ENCODE data around the gene HS6ST1. TPM values are rescaled to one million over a fixed set of nuclear protein-coding genes. Genes with fewer than 3 reads are reported as not detected.

The HS6ST1 gene
- total RNA-seq, 1 donor from 2014 or later: 33.1 TPM

- Mint-ChIP-seq H3K27me3 (ENCODE audit: low read depth) (no peaks in the 10 kb centered on the region), H3K4me3 (ENCODE audit: unreplicated experiment) (no peak overlapping the region), H3K4me1 (ENCODE audit: low read depth) (peaks cover 60% of the 10 kb centered on the region), H3K9me3 (ENCODE audit: low read depth) (no peaks in the 10 kb centered on the region), H3K36me3 (ENCODE audit: low read depth) (peaks cover 2% of the 10 kb centered on the region), H3K27ac (ENCODE audit: unreplicated experiment) (no peak overlapping the region)
- DNase-seq (ENCODE audit: low spot score): peak; percentile 73
- TF ChIP-seq, protein P1, sequence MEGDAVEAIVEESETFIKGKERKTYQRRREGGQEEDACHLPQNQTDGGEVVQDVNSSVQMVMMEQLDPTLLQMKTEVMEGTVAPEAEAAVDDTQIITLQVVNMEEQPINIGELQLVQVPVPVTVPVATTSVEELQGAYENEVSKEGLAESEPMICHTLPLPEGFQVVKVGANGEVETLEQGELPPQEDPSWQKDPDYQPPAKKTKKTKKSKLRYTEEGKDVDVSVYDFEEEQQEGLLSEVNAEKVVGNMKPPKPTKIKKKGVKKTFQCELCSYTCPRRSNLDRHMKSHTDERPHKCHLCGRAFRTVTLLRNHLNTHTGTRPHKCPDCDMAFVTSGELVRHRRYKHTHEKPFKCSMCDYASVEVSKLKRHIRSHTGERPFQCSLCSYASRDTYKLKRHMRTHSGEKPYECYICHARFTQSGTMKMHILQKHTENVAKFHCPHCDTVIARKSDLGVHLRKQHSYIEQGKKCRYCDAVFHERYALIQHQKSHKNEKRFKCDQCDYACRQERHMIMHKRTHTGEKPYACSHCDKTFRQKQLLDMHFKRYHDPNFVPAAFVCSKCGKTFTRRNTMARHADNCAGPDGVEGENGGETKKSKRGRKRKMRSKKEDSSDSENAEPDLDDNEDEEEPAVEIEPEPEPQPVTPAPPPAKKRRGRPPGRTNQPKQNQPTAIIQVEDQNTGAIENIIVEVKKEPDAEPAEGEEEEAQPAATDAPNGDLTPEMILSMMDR (IDR thresholded peaks at IDR 0.05): no peak
Measured at GRCh38 chr2:128306931-128307460, 11.7 kb downstream of the HS6ST1 start.

DNA sequence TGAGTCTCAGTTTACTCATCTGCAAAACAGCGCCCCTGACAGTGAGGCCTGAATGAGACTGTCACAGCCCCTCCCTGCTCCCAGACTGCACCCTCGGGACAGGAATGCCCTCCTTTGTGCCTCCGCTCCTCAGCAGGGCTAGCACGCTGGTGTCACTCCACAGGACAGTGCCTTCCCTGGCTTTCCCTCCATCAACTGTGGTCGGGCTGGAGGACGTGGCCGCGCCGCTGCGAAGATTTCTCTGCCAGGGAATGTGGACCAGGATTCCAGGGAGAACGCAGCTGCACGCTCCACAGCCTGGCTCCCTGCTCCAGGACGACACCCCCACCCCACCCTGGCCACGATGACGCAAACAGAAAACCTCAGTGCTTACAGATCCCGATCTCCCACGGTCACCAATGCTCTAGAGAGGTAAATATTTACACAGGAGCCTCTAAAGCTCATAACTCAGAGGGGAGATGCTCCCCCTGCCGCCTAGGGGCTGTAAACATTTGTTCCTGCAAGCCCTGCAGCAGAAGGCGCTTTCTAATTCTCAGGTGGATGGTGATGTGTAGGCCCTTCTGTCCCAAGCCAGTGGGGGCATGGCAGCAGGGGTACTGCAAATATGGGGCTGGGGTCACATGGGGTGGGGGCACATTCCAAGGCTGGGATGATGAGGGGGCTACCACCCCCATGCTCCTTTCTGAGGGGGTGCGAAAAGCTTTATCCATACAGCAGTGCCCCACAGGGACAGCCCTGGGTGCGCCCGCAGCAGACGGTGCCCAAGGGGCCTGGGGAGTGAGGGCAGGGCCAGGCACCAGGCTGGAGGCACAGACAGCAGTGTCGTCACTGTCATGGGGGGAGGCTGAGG, 12.4 kb downstream of the HS6ST1 start:
- TF ChIP-seq, protein P1 (IDR thresholded peaks at IDR 0.05): peak; percentile 44
- Mint-ChIP-seq H3K4me3 (ENCODE audit: unreplicated experiment) (no peak overlapping the region), H3K9me3 (ENCODE audit: low read depth) (no peaks in the 10 kb centered on the region), H3K36me3 (ENCODE audit: low read depth) (peaks cover 2% of the 10 kb centered on the region), H3K4me1 (ENCODE audit: low read depth) (peaks cover 67% of the 10 kb centered on the region), H3K27ac (ENCODE audit: unreplicated experiment) (peak overlapping the region; percentile 13), H3K27me3 (ENCODE audit: low read depth) (no peaks in the 10 kb centered on the region)
- peak; percentile 74 for DNase-seq (ENCODE audit: low spot score)

DNA sequence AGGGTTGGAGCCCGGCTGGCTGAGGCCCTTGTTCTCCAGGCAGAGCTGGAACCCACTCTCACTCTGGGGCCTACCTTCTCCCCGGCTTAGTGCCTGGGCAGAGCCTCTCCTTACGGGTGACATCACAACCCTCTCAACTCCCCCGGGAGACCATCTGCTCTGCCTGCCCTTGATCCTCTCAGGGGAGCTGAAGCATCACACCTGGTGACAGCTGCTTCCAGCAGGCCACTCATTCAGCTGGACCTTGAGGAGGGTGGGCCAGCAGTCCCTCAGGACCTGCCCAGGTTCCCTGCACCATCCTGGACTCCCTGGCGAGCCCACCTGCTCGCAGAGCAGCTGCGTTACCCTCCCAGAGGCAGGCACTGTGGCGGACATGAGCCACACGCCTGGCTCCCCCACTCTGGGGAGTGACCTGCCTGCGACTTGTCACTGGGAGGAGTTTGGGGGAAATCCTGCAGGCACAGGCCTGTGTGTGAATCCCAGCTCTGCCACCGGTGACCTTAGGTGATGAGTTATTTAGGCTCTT, 13.1 kb downstream of the HS6ST1 start:
- Mint-ChIP-seq H3K27me3 (ENCODE audit: low read depth) (no peaks in the 10 kb centered on the region), H3K36me3 (ENCODE audit: low read depth) (peaks cover 2% of the 10 kb centered on the region), H3K9me3 (ENCODE audit: low read depth) (no peaks in the 10 kb centered on the region), H3K4me3 (ENCODE audit: unreplicated experiment) (no peak overlapping the region), H3K4me1 (ENCODE audit: low read depth) (peaks cover 70% of the 10 kb centered on the region), H3K27ac (ENCODE audit: unreplicated experiment) (peak overlapping the region; percentile 83)
- DNase-seq (ENCODE audit: low spot score): peak; percentile 84
- TF ChIP-seq, protein P1 (IDR thresholded peaks at IDR 0.05): no peak

- peak; percentile 72 for DNase-seq (ENCODE audit: low spot score)
- H3K9me3 Mint-ChIP-seq (ENCODE audit: low read depth): no peaks in the 10 kb centered on the region
- H3K27me3 Mint-ChIP-seq (ENCODE audit: low read depth): no peaks in the 10 kb centered on the region
- H3K4me3 Mint-ChIP-seq (ENCODE audit: unreplicated experiment): no peak overlapping the region
- peaks cover 74% of the 10 kb centered on the region for H3K4me1 Mint-ChIP-seq (ENCODE audit: low read depth)
- H3K27ac Mint-ChIP-seq (ENCODE audit: unreplicated experiment): peak overlapping the region; percentile 83
- H3K36me3 Mint-ChIP-seq (ENCODE audit: low read depth): peaks cover 2% of the 10 kb centered on the region
- TF ChIP-seq, protein P1 (IDR thresholded peaks at IDR 0.05): no peak
Measured at GRCh38 chr2:128304715-128305554, 13.7 kb downstream of the HS6ST1 start.

- Mint-ChIP-seq H3K9me3 (ENCODE audit: low read depth) (no peaks in the 10 kb centered on the region), H3K27me3 (ENCODE audit: low read depth) (no peaks in the 10 kb centered on the region), H3K4me1 (ENCODE audit: low read depth) (peaks cover 67% of the 10 kb centered on the region), H3K27ac (ENCODE audit: unreplicated experiment) (peak overlapping the region; percentile 83), H3K36me3 (ENCODE audit: low read depth) (no peaks in the 10 kb centered on the region), H3K4me3 (ENCODE audit: unreplicated experiment) (no peak overlapping the region)
- peak; percentile 54 for DNase-seq (ENCODE audit: low spot score)
- TF ChIP-seq, protein P1 (IDR thresholded peaks at IDR 0.05): no peak
Measured at GRCh38 chr2:128304330-128304714, 14.3 kb downstream of the HS6ST1 start.
